PC-3 (cell line): ENCODE results near the gene C3orf22.

ENCODE experiments used
- CTCF ChIP-seq: fragments of 300-600 bp; sonication (generic); conservative IDR thresholded peaks from 2 replicates; pipeline ENCODE4 v1.5.1; 2017; ENCODE audit warnings: antibody characterized with exemption, low read depth, mild to moderate bottlenecking, low read length
- EZH2 ChIP-seq: fragments of 300-600 bp; sonication (generic); IDR thresholded peaks from one replicate; pipeline ENCODE4 v1.6.1; 2017; ENCODE audit warnings: antibody characterized with exemption, mild to moderate bottlenecking, low read length; ENCODE audit not compliant: unreplicated experiment

GRCh38 chr3:126533506-126533905, 25.2 kb downstream of the C3orf22 start:
- TF ChIP-seq CTCF = no peak
- no peak for TF ChIP-seq EZH2
